Testis (tissue), 2 donors: ENCODE data around the gene ISYNA1.

Experiments
- CTCF ChIP-seq, 3 experiments: fragments of 450-650 bp in 2 of 3; fragments of 200-600 bp in 1 of 3; sonication (generic) in 1 of 3; IDR thresholded peaks; one replicate each; pipeline ENCODE4 v1.5.1; 2016 to 2019; ENCODE audit warnings: antibody characterized with exemption in 3 of 3, mild to moderate bottlenecking in 2 of 3, moderate library complexity in 1 of 3
- POLR2A ChIP-seq: fragments of 450-650 bp; IDR thresholded peaks from one replicate; pipeline ENCODE4 v1.6.1; 2017; ENCODE audit warnings: antibody characterized with exemption, mild to moderate bottlenecking, moderate library complexity

GRCh38 chr19:18480006-18480691, 42.2 kb upstream of the ISYNA1 start:
- TF ChIP-seq CTCF (IDR thresholded peaks at IDR 0.05) (no peak), POLR2A (no peak)
